RWPE2 (cell line): ENCODE measurements around the gene TMA7.

Experiments
- ATAC-seq: fragments of 200-7000 bp; cut with Tn5 transposase; 3 replicates; pipeline ENCODE4 v1.9.1; 2021; ENCODE audit warnings: low read depth
- DNase-seq: peaks from one replicate; pipeline ENCODE4 v3.0.0-alpha.2; 2020; ENCODE audit warnings: low spot score
- H3K27ac ChIP-seq: fragments of 450-650 bp; 2 replicates; pipeline ENCODE4 v1.5.1; 2017; ENCODE audit warnings: mild to moderate bottlenecking; ENCODE audit not compliant: poor library complexity, severe bottlenecking
- H3K27me3 ChIP-seq: fragments of 250-450 bp; sonication (Bioruptor Pico); 2 replicates; pipeline ENCODE4 v1.5.1; 2021; ENCODE audit warnings: mild to moderate bottlenecking, moderate library complexity; ENCODE audit not compliant: insufficient read depth, poor library complexity, severe bottlenecking
- H3K36me3 ChIP-seq: fragments of 250-450 bp; sonication (Bioruptor Pico); 2 replicates; pipeline ENCODE4 v1.5.1; 2020; ENCODE audit warnings: low read depth, mild to moderate bottlenecking, moderate library complexity
- H3K4me1 ChIP-seq: fragments of 250-450 bp; sonication (Bioruptor Pico); 2 replicates; pipeline ENCODE4 v1.5.1; 2021; ENCODE audit warnings: mild to moderate bottlenecking, moderate library complexity; ENCODE audit not compliant: insufficient read depth, poor library complexity, severe bottlenecking
- H3K4me3 ChIP-seq: fragments of 250-450 bp; sonication (Bioruptor Pico); 2 replicates; pipeline ENCODE4 v1.5.1; 2021; ENCODE audit warnings: mild to moderate bottlenecking, moderate library complexity; ENCODE audit not compliant: severe bottlenecking
- H3K9me3 ChIP-seq: fragments of 250-450 bp; sonication (Bioruptor Pico); 2 replicates; pipeline ENCODE4 v1.5.1; 2021; ENCODE audit warnings: mild to moderate bottlenecking, moderate library complexity; ENCODE audit not compliant: severe bottlenecking
- TF ChIP-seq, protein P1 (sequence below): fragments of 450-650 bp; IDR thresholded peaks from one replicate; pipeline ENCODE4 v1.5.1; 2017; ENCODE audit warnings: mild to moderate bottlenecking, moderate library complexity; ENCODE audit not compliant: poor library complexity, severe bottlenecking

The TMA7 gene

DNA sequence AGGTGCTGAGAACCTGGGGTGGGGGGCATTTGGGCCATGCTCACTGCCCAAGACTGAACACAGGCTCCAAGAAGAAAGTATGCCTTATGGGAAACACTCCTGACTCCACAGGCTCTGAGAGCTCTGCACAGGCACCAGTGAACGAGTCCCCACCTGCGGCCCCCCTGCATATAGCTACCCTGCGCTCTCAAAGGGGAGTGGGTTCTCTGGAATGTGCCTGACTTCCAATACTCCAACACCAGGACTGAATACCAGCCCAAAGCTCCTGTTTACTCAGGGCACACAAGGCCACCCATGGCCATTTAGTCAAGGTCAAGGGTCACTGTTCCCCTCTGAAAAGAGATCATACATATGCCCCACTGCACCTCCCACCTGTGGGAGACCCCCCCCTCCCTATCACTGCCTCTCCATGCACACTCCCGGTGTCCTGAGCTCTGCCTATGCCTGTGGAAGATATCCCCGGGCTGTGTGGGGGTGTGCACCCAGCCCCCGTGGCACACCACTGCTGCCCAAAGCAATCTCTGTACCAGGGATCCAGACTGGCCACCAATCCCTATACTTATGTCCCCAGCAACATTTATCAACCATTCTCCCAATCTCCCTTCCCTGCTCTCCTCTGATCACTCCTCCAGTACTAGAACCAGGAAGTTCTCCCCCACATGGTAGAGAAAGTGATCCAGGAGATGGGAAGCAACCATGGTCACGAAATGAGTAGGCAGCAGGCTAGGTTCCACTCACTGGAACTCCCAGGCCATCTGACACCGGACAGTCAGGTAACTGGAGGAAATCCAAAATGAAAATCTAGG, 8.6 kb upstream of the TMA7 start:
- TF ChIP-seq, protein P1, sequence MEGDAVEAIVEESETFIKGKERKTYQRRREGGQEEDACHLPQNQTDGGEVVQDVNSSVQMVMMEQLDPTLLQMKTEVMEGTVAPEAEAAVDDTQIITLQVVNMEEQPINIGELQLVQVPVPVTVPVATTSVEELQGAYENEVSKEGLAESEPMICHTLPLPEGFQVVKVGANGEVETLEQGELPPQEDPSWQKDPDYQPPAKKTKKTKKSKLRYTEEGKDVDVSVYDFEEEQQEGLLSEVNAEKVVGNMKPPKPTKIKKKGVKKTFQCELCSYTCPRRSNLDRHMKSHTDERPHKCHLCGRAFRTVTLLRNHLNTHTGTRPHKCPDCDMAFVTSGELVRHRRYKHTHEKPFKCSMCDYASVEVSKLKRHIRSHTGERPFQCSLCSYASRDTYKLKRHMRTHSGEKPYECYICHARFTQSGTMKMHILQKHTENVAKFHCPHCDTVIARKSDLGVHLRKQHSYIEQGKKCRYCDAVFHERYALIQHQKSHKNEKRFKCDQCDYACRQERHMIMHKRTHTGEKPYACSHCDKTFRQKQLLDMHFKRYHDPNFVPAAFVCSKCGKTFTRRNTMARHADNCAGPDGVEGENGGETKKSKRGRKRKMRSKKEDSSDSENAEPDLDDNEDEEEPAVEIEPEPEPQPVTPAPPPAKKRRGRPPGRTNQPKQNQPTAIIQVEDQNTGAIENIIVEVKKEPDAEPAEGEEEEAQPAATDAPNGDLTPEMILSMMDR: no peak
- H3K36me3 ChIP-seq: peaks cover 35% of the 10 kb centered on the region
- H3K9me3 ChIP-seq: no peaks in the 10 kb centered on the region
- H3K4me1 ChIP-seq: peaks cover 55% of the 10 kb centered on the region
- DNase-seq (peak; percentile 34), ATAC-seq (no peak)
- H3K27me3 ChIP-seq: no peaks in the 10 kb centered on the region
- H3K27ac ChIP-seq: peak overlapping the region; percentile 92
- no peak overlapping the region for H3K4me3 ChIP-seq

DNA sequence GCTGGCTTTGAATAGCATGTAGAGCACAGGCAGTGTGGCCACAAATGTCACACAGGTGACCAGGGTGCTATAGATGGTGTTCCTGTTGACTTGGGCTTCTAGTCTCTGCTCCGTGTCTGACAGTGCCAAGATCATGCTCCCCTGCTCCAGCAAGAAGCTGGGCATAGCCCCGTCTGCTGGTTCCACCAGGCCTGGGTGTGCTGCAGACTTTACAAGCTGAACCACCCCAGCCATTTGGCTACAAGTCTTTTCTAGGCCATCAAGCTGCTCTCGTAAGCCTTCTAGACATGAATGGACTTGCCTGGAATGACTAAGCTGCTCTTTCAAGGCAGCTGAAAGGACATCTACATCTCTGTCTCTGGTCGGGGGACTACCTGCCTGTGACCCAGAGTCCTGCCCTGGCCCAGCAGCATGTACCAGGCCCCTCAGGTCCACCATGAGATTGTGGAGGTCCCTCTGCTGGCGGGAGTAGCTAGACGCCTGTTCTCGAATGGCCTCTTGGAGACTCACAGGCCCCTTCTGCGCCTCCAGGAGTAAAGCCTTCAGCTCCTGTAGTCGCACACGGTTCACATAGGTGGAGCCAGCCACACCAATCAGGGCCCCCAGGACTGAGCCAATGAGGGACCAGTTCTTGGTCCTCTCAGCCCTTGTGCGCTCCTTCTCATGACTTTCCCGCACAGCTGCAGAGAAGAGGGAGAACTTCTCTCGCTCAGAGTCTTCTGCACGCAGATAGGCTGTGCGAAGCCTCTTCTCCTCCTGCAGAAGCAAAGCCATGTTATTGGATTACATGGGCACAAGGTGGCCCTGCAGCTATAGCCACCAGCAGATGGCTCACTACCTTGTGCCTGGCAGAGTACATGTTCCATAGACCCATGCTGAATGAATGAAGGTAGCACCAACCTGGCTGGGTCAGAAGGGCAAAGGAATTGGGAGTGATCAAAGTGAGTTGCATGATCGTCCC, 7.4 kb upstream of the TMA7 start:
- ATAC-seq (peak; percentile 30), DNase-seq (peak; percentile 71)
- TF ChIP-seq, protein P1: peak; percentile 35
- Histone ChIP-seq H3K9me3 (no peaks in the 10 kb centered on the region), H3K27me3 (no peaks in the 10 kb centered on the region), H3K27ac (peak overlapping the region; percentile 92), H3K4me1 (peaks cover 46% of the 10 kb centered on the region), H3K36me3 (peaks cover 32% of the 10 kb centered on the region), H3K4me3 (no peak overlapping the region)

DNA sequence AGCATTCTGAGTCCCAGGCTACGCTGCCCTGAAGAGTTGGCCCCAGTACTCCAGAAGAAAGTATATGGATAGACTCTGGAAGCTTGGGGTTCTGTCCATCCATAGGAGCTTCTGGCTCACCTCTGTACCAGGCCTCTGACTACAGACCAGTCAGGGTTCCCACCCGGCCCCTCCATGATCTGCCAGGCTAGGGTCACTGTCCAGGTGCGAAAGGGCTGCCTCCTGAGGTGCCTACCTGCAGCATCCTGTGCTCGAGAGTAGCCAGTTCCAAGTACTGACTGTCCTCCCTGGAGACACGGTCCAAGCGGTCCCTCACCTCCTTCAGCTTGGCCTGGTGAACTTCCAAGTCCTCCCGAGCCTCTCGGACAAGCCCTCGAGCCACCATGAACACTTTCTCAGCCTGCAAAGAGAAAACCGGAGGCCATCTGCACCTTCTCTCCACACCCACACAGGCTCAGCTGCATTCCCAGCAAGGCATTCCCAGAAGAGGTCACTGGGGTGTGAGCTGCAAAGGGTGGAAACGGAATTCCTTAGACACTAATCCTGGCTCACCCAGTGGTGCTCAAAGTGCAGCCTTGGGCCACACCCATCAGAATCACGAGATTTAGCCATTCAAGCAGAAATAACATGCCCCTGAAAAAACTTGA, 6.5 kb upstream of the TMA7 start:
- peak overlapping the region; percentile 92 for H3K27ac ChIP-seq
- peaks cover 46% of the 10 kb centered on the region for H3K4me1 ChIP-seq
- TF ChIP-seq, protein P1: no peak
- peak overlapping the region; percentile 9 for H3K4me3 ChIP-seq
- peaks cover 28% of the 10 kb centered on the region for H3K36me3 ChIP-seq
- H3K9me3 ChIP-seq: no peaks in the 10 kb centered on the region
- peak; percentile 60 for ATAC-seq
- DNase-seq: peak; percentile 86
- H3K27me3 ChIP-seq: no peaks in the 10 kb centered on the region

DNA sequence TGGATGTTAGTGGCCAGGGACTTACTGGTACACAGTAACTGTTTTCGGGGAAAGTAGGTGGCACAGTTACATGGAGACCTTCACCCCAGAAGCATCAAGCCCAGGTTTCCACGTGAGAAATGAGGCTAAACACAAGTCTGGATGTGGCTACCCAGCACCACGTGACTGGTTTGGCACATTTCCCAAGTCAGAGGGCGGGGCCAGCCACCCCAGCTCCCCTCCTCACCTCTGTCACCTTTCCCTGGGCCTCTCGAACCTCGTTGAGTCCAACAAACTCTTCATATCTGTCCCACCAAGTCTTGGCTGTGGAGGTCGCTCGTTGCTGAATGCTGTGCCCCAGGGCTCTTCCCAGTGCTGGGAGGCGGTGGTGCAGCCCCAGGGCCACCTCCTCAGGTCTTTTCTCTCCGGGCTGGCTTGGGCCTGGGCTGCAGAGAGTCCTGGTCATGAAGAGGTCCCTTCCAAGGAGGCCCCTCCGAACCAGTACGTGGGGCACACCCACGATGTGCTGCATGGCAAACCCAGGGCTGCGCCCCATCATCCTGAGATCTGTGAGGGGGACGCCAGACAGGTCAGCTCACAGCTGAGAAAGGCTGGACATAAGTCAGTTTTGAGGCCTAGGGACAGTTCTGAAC, 5.3 kb upstream of the TMA7 start:
- no peaks in the 10 kb centered on the region for H3K9me3 ChIP-seq
- no peak for ATAC-seq

More for the DNA sequence above, 5.3 kb upstream of the TMA7 start:
- TF ChIP-seq, protein P1: no peak
- DNase-seq: peak; percentile 42
- H3K4me3 ChIP-seq: no peak overlapping the region
- peaks cover 51% of the 10 kb centered on the region for H3K4me1 ChIP-seq
- peaks cover 28% of the 10 kb centered on the region for H3K36me3 ChIP-seq
- peak overlapping the region; percentile 92 for H3K27ac ChIP-seq
- H3K27me3 ChIP-seq: no peaks in the 10 kb centered on the region
